ENCODE results near the gene IL15RA.
"Not testable (repeated sequence)": the region's sequence is repeated elsewhere in the genome, so short reads cannot be mapped to it uniquely, and the experiment has no call there.

IL15RA gene

DNA sequence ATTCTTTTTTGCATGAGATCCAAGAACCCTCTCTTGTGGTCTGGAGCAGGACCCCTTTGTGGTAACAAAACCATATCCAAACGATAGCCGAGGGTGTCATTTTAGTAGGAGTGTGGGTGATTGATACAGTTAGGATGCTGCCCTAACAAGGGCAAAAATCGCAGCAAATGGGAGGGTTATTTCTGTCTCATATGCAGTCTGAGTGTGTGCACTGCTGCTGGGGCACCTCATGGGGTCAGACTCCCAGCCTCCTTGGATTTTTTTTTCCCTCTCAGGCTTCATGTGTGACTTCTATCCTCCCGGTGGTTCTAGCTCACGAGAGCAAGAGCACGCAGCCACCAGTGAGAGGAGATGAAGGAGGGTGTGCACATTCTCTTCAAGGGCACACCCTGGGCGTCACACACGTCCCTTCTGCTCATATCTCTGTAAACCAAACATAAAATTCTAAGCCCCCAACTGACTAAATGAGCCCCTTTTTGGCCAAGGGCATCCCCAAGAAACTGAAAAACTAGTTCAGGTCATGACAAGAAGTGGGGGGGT, 28.6 kb upstream of the IL15RA start:
- no peak for DNase-seq (ENCODE audit: low read depth)

DNA sequence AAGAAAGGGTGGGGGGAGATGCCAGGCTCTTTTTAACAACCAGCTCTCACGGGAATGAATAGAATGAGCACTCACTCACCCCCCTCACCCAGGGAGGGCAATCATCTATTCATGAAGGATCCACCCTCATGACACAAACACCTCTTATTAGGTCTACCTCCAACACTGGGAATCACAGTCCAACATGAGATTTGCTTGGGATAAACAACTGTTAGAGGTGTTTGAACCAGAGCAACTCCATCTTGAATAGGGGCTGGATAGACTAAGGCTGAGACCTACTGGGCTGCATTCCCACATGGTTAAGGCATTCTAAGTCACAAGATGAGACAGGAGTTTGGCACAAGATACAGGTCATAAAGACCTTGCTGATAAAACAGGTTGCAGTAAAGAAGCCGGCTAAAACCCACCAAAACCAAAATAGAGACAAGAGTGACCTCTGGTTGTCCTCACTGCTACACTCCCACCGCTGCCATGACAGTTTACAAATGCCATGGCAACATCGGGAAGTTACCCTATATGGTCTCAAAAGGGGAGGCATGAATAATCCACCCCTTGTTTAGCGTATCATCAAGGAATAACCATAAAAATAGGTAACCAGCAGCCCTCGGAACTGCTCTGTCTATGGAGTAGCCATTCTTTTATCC, 27.9 kb upstream of the IL15RA start:
- not testable (repeated sequence) for DNase-seq (ENCODE audit: low read depth)

DNA sequence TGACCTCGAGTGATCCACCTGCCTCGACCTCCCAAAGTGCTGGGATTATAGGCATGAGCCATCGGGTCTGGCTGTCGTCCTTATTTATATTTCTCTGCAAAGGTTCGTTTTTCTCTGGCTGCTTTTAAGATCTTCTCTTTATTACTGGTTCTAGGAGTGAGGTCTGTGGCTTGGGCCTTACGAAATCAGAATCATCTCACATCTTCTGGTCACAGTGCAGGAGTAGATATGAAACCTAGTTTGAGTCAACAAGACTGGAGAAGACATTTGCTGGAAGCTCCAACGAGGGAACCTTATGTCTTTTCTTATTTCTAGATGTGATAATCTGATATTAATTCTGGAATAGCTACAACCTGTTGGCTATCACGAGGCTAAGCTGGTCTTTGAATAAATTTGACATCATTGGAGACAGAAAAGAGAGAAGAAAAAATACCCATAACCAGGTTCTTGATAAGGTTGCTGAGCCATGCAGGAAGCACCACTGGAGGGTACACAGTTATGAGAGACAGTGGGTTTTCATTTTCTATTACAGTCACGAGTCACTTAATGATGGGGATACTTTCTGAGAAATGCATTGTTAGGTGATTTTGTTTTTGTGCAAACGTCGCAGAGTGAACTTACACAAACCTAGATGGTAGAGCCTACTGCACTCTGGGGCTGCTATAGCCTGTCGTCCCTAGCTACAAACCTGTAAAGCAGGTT, 25.6 kb upstream of the IL15RA start:
- DNase-seq (ENCODE audit: low read depth) = no peak

DNA sequence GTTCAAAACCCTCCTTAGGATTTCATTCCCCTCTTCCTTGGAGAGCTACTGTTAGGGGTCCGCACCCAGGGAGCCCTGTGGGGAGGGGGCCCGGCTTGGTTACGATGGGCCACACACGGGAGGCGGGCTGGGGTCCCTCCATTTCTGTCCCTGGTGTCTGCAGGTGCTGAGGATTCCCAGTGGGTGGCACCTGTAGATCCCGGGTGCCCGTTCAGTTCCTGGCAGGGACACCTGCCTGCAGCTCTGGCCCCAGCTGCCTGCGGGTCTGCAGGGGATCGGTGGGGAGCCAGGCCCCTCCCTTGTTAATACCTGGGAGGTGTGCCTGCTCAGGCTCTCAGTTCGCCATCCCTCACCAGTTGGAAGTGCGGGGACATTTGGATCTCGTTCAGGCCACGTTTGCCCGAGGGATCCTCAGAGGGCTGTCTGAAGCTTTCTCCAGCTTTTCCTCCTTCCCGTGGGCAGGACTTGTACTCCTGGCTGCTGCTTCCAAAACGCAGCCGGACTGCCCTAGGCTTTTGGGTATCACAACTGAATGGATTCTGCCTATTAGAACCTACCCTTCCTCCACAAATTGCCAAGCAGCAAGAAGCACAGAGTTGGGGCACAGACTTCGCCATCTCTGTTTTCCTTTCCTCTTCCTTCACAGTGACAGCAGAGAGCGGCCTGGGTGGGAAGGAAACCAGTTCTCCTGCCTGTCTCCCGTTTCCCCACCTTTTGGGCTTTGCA, 22.3 kb upstream of the IL15RA start:
- no peak for DNase-seq (ENCODE audit: low read depth)

DNA sequence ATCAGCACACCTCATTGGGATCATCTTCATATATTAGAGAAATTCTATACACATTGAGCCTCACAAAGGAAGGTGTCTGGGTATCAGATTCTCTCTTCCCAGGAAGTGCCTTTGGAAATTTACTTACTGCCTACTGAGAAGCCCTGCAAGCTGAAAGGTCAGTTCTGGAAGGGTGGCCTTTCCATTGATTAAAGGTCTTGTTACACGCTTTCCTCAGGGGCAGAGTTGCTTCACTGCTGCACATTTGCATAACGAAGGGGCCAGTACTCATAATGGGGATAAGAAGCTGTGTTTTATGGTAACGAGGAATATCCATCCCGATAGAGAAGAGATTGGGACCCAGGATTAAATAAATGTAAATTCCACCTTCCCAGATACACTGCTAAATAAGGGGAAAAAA, 19.4 kb upstream of the IL15RA start:
- DNase-seq (ENCODE audit: low read depth) = no peak

DNA sequence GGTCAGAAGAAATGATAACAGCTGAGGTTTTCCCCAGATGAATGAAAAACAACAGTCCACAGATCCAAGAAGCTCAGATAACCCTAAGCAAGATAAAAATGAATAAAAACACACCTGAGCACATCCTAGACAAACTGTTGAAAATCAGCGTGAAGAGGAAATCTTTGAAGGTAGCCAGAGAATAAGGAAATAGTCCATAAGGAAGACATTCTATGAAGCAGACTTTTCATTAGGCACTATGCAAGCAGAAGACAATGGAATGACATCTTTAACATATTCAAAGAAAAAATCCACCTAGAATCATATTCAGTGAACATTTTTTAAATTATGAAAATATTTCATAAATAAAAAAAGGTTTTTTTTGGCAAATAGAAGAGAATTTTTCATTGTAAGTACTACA, 15.1 kb upstream of the IL15RA start:
- DNase-seq (ENCODE audit: low read depth) = no peak

DNA sequence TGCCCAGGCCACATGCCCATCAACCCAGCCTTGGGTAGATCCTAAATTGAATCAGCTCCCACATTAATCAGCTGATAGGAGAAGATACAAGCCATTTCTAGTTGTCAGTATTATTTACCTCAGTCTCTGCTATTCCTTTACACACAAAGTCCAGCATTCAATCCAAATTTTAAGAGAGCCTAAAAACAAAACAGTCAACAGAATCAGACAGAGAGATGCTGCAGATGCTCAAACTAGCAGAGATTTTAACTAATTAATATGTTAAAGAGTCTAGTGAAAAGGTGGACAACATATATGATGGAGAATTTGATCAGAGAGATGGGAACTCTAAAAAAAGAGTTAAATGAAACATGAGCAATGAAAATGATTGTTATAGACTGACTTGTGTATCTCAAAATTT, 14.4 kb upstream of the IL15RA start:
- no peak for DNase-seq (ENCODE audit: low read depth)

DNA sequence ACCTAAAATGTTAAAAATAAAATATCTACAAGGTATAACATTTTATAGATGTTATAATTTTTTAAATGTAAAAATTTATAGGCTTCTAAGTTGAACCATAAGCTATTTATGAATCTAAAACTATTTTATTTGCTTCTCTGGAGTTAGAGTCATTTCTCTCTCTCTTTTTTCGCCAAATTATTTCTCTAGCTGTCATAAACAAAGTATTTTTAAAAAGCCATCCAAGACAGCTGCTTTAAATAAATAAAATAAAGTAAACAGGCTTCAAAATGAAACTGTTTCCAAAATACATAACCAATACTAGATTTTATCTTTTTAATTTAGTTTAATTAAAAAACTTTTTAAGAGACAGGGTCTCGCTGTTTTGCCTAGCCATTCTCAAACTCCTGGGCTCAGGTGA, 12.4 kb upstream of the IL15RA start:
- no peak for DNase-seq (ENCODE audit: low read depth)

DNA sequence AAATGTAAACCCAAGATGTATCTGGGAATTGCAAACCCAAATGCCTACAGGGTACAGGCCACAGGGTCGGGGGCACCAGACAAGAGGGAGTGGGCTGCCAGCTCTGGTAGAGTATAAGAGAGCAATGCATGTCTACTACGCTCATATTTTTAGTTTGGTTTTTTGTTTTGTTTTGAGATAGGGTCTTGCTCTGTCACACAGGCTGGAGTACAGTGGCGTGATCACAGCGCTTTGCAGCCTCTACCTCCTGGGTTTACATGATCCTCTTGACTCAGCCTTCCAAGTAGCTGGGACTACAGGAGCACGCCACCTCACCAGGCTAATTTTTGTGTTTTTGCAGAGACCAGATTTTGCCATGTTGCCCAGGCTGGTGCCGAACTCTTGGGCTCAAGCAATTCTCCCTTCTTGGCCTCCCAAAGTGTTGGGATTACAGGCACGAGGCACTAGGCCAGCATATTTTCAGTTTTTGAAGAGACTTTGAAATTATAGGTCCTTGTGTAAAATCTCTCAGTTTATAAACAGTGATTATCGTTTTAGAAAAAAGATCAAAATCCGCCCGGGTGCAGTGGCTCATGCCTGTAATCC, 11.1 kb upstream of the IL15RA start:
- DNase-seq (ENCODE audit: low read depth) = no peak

DNA sequence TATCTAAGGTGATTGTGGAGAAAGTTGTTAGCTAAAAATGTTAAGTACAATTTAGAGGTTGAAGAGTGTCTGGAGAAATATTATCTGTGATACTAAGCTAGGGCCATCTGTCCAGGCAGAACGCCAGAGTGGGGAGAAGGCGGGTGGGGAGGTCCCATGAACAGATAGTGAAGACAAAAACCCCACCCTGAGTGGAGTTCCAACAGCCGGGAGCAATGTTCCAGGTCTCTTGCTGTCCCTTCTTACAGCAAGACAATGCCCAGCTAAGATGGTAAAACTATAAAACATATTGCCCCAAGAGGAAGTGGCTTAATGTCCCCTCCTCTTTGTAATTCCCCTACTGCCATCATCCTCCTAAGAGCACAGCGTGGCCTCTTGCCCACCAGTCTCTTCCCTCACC, 10.4 kb upstream of the IL15RA start:
- DNase-seq (ENCODE audit: low read depth) = no peak

DNA sequence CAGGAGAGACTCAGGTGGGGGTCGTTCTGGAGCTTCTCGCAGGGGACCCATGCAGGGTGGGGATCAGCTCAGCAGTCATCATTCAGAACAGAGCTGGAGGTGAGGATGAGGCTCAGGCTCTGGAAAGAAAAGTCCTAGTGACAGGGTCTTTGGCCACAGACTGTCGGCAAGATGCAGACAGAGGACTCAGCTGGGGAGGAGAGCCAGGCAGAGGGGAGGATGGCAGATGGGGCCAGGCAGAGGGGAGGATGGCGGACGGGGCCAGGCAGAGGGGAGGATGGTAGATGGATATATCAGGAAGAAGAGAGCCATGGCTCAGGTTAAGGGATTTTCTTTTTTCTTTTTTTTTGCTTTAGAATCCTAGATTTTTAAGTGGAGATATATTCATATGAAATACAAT, 7.7 kb upstream of the IL15RA start:
- no peak for DNase-seq (ENCODE audit: low read depth)

DNA sequence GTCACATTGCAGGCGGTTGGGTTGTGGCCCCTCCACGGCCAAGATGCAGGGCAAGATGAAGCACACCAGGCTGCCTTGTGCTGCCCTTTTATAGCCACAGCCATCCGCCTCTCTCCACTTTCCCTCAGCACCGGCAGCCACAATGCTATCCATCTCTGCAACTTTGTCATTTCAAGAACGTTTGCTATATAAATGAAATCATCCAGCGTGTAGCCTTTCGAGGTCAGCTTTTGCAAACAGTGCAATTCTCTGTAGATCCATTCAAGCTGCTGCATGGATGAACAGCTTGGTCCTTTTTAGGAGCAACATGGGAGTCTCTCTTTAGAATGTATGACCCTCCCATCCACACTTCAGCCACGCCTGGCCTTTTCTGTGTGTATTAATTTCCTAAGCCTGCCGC, 6.4 kb upstream of the IL15RA start:
- DNase-seq (ENCODE audit: low read depth) = no peak

DNA sequence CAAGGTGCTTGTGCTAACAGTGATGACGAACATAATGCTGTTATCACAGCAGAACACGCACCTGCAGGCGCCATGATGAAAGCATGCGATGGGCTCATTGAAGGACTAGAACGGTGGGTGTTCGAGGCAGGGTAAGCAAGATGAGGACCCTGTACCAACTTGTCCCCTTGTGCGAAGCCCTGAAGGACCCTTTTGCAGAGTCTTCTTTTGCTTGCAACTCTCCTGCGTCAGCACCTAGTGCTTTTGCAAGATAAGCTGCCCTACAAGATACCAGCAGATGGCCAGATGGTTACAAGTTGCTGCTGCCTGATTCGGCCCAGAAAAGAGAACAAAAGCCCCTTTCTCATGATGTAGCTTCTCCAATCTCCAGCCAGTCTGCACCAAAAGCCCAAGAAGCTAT, 4.2 kb upstream of the IL15RA start:
- DNase-seq (ENCODE audit: low read depth) = no peak

DNA sequence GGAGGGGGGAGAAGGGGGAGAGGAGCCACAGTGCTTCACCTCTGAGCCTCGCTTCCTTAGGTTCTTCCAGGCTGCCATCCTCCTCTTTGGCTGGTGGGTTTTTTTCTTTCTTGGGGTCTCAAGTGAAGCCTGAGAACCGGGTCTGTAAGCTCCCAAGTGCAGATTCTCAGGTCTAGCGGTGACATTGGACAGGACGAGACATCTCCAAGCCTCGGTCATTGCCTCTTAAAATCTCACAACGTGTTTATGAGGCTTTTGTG, 817 bp upstream of the IL15RA start:
- no peak for DNase-seq (ENCODE audit: low read depth)

DNA sequence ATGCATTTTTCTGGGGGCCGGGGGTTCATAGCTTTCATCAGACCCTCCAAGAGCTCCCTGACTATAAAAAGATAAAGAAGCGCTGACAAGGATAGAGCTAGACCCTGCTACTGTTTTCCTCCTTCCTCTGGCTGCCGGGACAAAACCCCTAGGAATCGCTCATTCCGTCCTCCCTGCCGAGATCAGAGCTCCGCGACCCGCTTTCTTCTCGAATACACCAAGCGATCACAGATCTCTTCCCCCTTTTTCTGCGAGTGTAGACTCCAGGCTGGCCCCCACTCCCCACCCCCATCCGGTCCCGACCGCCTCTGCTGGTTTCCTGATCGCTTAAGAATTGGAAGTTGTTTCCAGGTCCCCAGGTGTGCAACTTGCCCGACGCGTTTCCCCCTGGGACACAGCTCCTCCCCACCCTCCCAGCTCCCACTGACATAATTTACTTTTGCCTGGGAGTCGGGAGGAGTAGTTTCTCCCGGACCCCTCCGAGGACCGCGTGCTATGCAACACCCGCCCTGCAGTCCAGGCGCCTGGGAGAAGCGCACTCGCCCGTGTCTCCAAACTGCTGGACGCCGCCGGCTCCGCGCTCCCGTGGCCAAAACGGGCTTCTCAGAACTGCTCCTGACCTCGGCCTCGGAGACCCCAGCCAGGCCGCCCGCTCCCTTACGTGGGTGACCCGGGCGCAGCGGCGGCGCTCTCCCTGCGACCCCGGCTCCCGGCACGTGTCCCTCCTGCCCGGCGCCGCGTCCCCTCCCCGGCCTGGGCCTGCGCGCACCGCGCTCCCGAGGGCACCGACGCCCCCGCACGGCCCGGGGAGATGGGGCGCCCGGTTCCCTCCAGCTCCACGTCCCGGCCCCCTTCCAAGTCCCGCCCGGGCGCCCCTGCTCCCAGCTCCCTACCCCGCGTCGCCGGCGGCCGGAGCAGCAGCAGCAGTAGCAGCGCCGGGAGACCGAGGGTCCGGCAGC, 552 bp downstream of the IL15RA start:
- DNase-seq (ENCODE audit: low read depth) = peak; percentile 14

DNA sequence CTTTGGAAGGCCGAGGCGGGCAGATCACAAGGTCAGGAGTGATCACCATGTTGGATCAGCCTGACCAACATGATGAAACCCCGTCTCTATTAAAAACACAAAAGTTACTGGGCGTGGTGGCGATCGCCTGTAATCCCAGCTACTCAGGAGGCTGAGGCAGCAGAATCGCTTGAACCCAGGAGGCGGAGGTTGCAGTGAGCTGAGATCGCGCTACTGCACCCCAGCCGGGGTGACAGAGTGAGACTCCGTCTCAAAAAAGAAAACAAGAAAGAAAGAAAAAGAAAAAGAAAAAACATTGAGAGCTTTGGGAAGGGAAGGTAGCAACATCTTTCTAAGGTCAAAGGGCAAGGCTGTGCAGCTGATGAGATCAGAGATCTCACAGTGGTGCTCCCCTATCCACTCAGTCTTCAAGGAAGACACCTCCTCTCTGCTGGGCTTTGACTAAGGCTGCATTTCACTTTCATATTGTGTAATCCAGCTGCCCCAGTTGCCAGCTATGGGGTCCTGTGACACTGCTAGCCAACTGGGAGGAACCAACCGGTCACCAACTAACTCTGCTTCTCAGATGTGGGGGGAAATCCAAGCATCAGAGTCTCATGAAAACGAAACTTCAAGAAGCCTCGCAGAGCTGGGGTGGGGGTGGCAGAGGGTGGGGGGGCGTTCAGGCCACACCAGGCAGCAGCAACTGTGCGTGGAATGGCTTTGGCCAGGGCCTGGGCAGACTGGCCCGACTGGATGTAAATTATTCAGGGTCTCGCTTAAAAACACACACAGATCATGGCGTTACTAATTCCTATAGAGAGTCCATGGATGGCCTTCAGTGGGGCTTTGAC, 1.5 kb downstream of the IL15RA start:
- no peak for DNase-seq (ENCODE audit: low read depth)

DNA sequence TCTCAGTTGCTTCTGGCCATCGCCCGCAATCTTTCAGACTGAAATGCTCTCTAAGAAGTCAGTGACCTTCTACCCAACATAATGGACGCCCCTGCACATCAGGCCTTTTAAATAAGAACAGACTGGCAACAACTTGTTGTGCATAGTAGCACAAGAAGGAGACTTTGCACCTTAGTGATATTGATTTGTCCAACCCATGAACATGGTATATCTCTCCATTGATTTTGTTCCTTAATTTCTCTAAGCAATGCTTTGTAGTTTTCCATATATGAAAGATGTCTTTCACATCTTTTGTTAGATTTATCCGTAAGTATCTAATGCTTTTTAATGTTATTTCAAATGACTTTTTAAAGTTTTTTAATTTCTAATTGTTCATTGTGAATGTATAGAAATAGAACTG, 4.3 kb downstream of the IL15RA start:
- no peak for DNase-seq (ENCODE audit: low read depth)

DNA sequence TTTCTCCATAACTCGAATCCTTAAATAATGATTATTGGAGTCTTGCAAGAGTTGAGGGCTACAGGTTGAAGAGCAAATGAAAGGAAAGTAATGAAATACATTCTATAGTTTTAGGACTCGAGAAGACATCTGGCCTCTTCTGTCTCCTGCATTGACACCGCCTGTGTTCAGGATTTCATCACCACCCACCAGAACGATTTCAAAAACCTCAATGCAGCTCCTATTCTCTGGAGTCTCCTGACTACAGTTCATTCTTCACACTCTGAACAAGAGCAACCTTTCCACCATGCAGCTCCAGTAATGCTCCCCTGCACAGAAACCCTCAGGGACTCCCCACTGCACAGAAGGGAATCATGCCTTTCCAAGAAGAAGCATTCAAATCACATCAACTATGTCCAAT, 5.5 kb downstream of the IL15RA start:
- DNase-seq (ENCODE audit: low read depth) = no peak

DNA sequence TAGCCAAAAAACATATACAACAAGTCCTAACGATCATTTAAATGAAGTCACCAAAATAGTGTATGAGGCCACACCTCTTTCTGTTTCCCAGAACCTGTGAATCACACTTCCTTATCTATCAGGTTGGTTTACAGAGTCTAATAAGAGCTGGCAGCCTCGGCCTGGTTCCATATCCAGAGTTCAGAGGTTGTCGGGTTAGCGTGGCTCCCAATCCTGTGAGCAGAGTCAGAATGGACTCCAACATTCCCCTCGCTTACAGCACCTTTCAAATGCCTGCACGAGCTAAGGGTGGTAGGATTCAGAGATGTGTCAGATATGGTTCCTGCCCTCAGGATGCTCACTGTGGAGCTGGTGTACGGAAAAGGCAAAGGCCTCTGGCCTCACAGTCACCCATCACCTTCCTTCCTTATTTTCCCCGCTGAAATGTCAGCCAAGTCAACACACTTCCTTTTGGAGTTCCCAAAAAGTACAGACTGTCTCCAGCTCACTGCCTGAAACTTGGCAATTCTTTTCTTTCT, 6.0 kb downstream of the IL15RA start:
- DNase-seq (ENCODE audit: low read depth) = no peak

DNA sequence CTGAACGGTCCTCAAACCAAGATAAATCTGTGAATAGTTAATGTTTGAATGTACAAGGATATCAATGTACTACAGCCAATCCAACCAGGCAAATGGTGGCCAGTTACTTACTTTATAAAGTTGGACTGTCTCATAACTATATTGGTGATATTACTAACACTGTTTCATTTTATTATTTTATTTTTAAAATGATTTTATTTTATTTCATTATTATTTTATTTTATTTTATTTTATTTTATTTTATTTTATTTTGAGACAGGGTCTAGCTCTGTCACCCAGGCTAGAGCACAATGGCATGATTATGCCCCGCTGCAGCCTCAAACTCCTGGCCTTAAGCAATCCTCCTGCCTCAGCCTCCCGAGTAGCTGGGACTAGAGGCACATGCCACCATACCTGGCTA, 6.8 kb downstream of the IL15RA start:
- no peak for DNase-seq (ENCODE audit: low read depth)

DNA sequence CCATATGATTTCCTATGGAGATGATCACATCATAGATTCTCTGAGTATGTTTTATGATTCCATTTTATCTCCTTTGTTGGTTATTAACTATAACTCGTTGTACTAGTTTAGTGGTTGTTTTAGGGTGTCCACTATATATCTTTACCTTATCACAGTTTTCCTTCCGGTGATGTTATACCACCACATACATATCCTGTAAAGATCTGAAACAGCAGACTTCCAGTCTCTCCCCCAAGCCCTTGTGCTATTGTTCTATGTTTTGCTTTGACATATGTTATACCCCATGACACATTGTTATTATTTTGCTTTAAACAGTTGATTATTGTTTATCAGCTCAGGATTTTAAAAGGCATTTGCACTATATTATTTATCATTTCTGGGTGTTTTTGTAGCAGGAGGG, 7.3 kb downstream of the IL15RA start:
- DNase-seq (ENCODE audit: low read depth) = no peak

Data from activated T-helper 1 cell treated with Interleukin-2 at 50 U/mL for 16 hours (primary cell).